GM19438 (cell line): ENCODE data around the gene BANF2.

Experiments
- ATAC-seq: cut with Tn5 transposase; IDR thresholded peaks from one replicate; pipeline ENCODE4 v1.9.1; 2021; ENCODE audit warnings: low read depth; ENCODE audit not compliant: unreplicated experiment

BANF2 gene

GRCh38 chr20:17663486-17663885, 36.3 kb upstream of the BANF2 start:
- ATAC-seq: no peak

- ATAC-seq: no peak
Measured at GRCh38 chr20:17664025-17664633, 35.6 kb upstream of the BANF2 start.

- no peak for ATAC-seq
Measured at GRCh38 chr20:17665756-17666155, 34.0 kb upstream of the BANF2 start.

- no peak for ATAC-seq
Measured at GRCh38 chr20:17666481-17666880, 33.3 kb upstream of the BANF2 start.

- ATAC-seq: no peak
Measured at GRCh38 chr20:17667445-17667844, 32.3 kb upstream of the BANF2 start.

- no peak for ATAC-seq
Measured at GRCh38 chr20:17668432-17668831, 31.3 kb upstream of the BANF2 start.

- no peak for ATAC-seq
Measured at GRCh38 chr20:17669306-17669931, 30.3 kb upstream of the BANF2 start.

- no peak for ATAC-seq
Measured at GRCh38 chr20:17671011-17671410, 28.8 kb upstream of the BANF2 start.

GRCh38 chr20:17671565-17671964, 28.2 kb upstream of the BANF2 start:
- no peak for ATAC-seq

GRCh38 chr20:17673084-17673483, 26.7 kb upstream of the BANF2 start:
- no peak for ATAC-seq

GRCh38 chr20:17674722-17675518, 24.8 kb upstream of the BANF2 start:
- ATAC-seq: no peak

- ATAC-seq: no peak
Measured at GRCh38 chr20:17675519-17676377, 24.0 kb upstream of the BANF2 start.

- ATAC-seq: no peak
Measured at GRCh38 chr20:17676378-17676759, 23.4 kb upstream of the BANF2 start.

- no peak for ATAC-seq
Measured at GRCh38 chr20:17676942-17677341, 22.8 kb upstream of the BANF2 start.

- ATAC-seq: no peak
Measured at GRCh38 chr20:17678295-17678694, 21.5 kb upstream of the BANF2 start.

- ATAC-seq: no peak
Measured at GRCh38 chr20:17678886-17679285, 20.9 kb upstream of the BANF2 start.

GRCh38 chr20:17679941-17680835, 19.6 kb upstream of the BANF2 start:
- no peak for ATAC-seq

GRCh38 chr20:17680836-17681725, 18.7 kb upstream of the BANF2 start:
- peak; percentile 41 for ATAC-seq

- peak; percentile 5 for ATAC-seq
Measured at GRCh38 chr20:17681726-17682102, 18.1 kb upstream of the BANF2 start.
